ENCODE measurements around the gene PRSS57. TPM values are rescaled to one million over a fixed set of nuclear protein-coding genes. Genes with fewer than 3 reads are reported as not detected.

The PRSS57 gene
- total RNA-seq, 1 donor from 2014 or later: not detected

DNA sequence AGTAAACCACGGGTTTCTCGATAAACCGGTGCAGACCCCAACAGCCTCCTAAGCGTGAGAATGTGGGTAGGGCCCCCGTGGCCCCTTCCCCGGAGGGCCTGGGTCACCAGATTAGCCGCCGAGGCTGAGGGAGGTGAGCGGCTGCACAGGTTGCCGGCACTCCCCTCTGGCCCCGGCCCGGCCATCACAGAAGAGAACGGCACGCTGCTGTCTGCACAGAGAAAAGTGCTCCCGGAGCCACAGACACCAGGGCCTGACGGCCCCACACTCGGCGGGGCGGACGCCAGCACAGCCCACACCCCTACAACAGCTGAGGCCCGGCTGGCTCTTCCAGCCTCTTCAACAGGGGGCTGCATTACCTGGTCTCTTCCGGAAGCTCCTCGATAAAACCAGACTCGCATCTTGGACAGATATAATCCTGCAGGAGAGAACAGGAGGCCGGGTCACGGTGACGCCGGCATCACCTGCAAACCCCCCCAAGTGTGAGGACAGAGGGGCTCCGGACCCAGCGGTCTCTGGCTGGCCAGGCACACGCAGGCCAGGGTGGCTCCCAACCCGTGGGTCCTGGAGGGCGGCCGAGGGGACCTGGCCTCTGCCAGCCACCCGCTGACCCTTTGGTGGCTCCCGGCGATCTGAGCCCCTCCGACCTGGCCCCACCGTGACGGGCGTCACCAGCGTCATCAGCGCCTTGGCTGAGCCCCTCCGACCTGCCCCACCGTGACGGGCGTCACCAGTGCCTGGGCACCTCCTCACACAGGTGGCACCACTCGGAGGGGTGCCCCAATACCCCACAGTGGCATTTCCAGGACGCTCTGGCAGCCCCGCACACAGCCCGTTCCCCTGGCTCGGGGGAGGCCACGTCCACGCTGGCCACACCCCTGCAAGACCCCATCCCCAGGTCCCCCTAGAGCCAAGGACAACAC is 42.5 kb downstream of the PRSS57 start:
- no peak for DNase-seq (ENCODE audit: low spot score)

DNA sequence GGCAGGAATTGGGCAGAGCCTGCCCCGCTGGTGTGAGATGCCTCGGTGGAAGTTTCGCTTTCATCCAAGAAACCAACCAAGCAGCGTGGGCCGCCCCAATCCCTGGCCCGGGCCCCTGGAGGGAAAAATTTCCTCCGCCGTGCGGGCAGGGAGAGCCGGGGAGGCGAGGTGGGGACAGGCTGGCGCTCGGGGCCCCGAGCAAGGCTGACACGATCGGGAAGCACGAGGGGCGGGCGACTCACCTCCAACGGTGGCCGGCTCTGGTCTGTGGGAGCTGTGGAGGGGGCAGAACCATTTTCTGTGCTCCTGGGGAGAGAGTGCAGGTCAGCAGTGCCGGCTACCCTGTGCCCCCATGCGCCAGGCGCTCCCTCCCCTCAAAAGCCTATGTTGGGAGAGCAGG is 43.3 kb downstream of the PRSS57 start:
- no peak for DNase-seq (ENCODE audit: low spot score)

DNA sequence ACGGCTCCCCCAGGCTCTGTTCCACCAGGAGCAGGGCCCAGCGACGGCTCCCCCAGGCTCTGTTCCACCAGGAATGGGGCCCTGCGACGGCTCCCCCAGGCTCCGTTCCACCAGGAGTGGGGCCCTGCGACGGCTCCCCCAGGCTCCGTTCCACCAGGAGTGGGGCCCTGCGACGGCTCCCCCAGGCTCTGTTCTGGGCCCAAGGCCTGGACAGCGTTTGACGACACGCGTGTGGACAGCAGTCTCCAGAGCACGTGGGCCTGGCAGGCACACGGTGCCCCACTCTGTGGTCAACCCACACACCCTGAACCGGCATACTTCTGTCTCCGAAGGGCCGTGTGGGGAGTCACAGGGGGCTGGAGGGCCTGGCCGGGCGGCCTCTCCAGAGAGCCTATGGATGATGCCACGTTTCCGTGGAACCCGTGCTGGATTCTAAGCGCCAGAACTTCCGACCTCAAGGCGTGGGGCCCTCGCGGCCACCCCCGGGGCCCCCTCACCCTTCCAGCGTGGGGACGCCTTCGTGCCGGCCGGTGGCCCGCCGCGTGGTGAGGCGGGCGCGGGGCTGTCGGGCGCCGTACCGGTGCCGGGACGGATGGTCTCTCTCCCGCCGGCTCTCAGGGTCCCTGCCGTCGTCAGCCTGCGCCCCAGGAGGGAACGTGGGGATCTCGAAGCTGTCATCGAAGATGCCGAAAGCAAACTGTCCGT is 44.0 kb downstream of the PRSS57 start:
- no peak for DNase-seq (ENCODE audit: low spot score)

DNA sequence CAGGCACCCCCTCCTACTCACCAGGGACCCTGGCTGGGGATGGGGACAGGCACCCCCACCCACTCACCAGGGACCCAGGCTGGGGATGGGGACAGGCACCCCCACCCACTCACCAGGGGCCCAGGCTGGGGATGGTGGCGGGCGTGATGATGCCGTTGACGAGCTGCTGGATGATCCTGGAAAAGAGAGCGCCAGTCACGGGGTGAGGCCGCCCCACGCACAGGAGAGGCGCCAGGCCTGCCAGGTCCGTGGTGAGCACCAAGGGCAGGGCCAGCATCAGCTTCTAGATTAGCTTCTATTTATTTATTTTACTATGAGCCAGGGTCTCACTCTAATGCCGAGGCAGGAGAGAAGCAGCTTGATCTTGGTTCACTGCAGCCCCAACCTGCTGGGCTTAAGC is 45.1 kb downstream of the PRSS57 start:
- DNase-seq (ENCODE audit: low spot score): no peak

DNA sequence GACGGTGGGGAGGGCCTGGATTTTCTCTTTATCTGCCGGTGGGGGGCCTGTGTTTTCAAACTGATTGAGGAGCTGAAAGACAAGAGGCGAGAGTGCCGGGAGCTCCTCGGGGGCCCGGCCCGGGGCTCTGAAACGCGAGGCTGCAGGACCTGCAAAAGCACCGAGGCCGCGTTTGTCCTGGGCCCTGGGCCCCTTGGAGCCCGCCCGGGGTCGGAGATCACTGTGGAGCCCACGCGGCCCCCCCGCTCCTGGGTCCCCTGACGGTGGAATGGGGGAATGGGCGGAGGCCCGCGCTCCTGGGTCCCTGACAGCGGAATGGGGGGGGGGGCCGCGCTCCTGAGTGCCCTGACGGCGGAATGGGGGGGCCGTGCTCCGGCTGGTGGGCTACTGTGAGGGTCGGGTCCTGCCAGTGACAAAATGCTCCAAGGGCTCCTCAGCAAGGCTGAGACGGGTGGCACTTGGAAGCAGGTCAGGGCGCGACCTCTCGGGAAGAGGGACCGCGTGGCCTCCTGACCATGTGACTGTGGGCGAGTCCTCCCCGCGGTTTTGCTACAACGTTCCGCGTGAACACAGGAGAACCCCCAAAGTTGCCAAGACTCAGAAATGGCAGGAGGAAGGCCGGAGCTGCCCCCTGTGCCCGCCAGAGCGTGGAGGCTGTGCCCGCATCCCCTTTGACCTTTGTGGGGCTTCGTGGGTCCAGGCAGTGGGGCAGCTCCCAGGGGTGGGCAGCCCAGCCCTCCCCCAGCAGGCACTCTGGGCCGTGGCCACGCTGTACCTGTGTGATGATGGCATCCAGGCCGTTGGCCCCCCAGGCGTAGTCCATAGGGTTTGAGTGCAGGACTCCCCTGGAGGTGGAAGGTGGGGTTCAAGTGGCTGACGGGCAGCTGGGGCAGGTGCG is 46.1 kb downstream of the PRSS57 start:
- no peak for DNase-seq (ENCODE audit: low spot score)

DNA sequence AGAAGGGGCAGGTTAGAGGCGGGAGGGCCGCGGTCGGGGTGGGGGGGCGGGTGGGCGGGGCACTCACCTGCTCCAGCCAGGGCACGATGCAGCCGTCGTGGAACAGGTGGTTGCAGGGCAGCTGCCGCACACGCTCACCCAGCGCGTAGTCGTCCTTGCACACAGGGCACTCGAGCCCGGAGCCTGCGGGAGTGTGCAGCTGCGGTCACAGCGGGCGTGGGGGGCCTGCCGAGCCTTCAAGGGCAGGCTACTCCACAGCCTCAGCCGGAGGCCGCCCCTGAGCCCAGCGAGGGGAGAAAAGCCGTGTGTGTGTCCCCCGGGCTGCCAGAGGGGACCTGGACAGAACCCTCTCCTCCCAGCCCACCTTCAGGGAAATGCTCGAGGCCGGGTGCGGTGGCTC is 46.9 kb downstream of the PRSS57 start:
- DNase-seq (ENCODE audit: low spot score): no peak

DNA sequence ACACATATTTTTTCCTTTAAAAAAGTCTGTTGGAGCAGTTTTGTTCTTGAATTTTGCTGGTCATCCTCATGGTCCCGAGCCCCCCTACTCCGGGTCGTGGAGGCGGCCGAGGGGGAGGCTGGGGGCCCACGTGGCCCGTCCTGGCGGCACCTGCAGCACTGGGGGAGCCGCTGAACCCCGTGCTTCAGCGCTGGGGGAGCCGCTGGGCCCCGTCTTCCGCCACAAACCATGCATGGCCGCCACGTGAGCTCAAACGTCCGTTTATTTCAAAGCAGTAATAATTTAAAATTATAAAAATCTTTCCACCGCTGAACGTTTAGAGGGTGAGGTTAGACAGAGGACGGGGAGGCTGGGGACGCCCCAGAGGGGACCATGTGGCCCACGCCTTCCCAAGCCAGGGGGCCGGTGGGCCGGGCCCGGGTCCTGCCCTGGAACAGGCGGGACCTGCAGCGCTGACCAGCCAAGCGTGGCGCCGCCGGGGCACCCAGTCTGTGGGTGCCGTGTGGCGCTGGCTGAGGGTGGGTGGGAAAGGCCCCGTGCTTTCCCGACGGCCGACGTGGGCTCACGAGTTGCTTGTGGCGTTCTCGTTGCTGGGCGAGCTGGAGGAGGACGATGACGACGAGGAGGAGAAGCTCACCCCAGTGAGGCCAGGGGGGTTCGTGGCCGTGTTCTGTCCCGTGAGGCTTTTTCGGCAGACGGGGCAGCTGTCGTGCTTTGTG is 47.5 kb downstream of the PRSS57 start:
- DNase-seq (ENCODE audit: low spot score): no peak

DNA sequence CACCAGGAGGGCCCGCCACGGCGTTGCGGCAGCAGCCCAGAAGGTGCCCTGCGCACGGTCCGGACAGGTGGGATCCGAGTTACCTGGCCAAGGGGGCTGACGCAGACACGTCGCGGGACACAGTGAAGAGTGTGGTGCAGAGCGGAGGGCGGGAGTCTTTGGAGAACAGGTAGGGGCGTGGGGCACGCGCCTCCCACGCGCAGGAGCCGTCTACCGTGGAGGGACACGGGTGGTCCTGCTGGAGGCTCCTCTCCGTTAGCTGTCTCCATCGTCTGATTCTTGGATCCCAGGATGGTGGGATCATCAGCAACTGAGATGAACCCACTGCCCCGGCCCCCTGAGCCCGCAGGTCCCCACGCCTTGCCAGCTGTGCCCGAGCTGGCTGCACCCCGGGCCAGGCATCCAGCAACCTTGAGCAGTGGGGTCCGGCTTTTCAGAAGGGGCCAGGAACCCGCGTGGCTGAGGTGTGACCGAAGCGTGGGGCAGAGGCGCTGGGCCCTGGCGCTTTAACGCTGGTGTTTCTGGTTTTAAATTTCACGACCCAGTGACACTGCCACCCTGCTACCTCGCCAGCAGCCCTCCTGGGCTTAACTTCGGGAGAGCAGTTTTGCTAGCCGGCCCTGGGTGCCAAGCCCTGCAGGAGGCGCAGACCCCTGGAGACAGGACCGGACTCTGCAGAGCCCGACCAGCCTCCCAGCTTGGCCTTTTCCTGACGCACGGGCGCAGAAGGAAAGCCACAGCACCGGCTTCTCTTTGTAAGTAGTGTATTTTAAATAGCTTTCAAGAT is 48.3 kb downstream of the PRSS57 start:
- no peak for DNase-seq (ENCODE audit: low spot score)

DNA sequence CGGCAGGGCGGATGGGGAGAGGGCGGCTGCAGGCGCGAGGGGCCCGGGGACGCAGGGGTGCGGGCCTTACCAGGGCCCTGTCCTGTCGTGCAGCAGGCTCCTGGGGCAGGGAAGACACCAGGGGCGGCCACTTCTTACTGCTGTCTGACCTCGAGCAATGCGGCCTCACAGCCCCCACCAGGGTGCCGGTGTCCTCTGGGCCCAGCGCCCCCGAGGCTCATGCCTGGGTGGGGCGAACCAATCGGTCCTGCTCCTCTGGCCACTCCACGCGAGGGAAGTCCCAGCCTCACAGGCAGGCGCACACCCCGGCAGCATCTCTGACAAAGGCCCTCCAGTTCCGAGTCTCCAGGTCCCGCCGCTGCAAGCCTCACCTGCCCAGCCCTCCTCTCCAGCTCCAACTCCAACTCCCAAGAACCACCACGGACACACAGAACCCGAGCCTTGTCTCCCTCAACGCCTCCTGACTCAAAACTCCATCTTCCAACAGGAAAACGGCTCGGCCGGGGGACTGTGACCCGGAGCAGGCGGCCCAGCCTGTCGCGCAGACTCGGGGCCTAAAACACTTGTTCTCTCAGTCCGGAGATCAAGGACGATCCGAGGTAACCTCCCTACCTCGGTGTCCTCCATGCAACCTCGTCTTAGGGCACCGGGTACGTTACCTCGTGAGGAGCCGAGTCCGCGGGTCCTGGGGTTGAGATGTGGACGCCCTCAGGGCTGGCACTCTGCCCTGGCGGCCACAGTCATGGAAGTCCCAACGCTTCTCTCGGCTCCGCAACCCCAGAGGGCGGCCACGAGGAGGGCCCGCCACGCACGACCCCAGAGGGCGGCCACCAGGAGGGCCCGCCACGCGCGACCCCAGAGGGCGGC is 49.1 kb downstream of the PRSS57 start:
- no peak for DNase-seq (ENCODE audit: low spot score)

DNA sequence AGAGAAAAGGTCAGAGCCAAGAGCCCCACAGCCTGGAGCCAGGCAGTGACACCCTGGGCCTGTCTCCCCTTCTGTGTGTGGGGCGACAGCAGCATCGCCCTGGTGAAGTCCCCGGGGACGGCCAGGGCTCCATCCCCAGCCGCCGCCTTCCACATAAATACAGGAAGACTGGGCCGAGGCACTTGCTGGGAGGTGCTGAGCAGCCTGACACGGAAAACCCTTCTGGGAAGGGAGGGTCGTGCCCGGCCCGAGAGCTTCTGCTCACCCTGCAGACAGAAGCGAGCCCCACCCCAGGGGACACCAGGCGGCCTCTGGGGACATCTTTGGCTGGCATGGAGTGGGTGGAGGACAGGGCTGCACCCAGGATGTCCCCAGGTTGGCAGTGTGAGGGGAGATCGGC is 50.5 kb downstream of the PRSS57 start:
- DNase-seq (ENCODE audit: low spot score): no peak

DNA sequence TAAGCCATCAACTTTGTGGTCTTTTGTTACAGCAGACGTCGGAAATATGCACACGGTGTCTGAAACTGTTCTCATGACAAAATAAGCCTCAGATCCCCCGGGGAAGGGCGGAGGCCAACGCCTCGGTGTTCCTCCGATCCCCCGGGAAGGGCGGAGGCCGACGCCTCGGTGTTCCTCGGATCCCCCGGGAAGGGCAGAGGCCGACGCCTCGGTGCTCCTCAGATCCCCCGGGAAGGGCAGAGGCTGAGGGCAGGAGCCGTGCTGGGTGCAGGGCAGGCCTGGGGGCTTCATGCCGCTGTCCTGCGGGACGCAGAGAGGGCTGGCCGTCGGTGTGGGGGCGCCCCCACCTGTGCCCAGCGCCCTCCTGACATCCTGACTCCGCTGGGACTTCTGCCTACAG is 50.9 kb downstream of the PRSS57 start:
- DNase-seq (ENCODE audit: low spot score): no peak

DNA sequence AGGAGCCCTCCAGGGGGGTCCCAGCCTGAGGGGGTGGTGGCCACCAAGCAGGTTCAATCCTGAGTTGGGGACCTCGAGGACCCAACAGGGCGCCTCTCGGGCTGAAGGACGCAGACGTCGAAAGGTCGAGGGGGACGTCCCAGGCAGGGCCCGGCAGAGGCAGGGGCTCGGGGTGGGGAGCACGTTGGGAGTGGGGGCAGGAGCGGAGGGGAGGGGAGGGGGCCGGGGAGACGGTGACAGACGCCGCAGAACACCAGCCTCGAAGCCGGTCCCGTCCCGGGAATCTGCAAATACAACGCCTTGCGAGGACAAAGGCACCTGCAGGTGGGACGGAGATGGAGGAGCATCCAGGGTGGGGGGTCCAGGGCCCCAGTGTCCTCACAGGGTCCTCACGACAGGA is 51.5 kb downstream of the PRSS57 start:
- no peak for DNase-seq (ENCODE audit: low spot score)

DNA sequence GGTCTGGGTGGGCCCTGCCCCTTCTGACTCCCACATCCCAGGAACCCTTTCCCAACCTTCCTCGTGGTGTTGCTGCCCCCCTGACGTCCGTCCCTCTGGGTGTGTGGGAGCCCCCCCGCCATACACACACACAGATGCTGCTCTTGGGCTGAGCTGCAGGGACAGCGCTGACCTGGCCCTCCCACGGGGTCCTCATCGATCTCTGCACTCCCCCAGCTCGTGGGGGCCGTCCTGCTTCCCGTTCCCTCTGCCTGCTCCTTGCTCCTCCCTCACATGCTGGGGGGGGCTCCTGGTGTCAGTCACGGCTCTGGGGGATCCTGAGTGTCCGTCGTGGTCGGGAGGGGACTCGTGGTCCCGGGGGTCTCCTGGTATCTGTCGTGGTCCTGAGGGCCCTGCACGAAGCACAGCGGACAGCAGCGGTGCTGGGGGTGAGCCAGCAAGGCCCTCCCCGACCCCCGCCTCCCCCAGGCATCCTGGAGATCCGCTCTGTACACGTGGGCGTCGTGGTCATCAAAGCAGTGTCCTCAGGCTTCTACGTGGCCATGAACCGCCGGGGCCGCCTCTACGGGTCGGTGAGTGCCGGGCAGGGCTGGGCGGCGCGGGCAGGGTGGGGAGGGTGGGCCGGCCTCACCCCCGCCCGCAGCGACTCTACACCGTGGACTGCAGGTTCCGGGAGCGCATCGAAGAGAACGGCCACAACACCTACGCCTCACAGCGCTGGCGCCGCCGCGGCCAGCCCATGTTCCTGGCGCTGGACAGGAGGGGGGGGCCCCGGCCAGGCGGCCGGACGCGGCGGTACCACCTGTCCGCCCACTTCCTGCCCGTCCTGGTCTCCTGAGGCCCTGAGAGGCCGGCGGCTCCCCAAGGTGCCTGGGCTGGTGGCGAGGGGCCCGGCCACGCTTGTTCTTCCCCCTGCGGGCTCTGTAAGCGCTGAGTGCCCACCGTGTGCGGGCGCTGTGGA is 52.2 kb downstream of the PRSS57 start:
- no peak for DNase-seq (ENCODE audit: low spot score)

DNA sequence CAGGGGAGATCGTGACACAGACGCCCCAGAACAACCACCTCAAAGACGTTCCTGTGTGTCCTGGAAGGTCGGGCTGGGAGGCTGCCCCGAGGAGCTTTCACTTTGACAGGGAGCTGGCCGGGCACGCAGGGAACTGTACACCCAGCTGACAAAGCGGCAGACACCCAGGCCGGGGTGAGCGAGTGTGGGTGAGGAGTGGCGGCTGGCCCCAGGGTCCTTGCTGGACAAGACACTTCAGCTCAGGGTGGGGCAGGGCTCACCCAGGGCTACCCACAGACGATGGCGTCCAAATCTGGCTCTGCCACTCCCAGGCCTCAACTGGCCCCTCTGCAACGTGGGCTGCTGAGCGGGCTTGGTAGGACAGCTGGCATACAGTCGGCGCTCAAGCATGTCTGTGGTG is 53.5 kb downstream of the PRSS57 start:
- no peak for DNase-seq (ENCODE audit: low spot score)

DNA sequence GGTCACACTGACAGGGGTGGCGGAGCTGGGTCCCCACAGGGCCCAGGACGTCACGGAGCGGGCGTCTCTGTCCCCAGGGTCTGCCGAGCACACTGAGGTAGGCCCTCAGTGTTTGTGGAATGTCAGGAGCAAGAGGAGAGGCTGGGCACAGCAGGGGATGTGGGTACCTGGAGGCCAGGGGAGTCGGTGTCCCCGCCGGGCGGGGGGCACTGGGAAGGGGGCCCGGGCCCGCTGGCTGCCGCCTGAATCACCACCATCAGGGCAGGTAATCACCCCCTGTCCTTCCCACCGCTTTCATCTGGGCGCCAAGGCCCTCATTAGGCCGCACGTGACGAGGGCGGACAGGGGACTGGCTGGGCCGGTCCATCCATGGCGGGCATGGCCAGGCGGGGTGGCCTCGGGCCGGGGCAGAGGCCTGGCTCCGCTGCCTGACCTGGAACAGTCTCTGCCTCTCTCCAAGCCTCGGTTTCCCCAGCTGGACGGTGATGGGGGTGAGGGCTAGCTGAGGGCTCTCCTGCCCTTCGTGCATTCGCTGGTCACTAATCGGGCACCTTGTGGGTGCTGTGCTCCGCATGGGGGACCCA is 54.6 kb downstream of the PRSS57 start:
- DNase-seq (ENCODE audit: low spot score): no peak

DNA sequence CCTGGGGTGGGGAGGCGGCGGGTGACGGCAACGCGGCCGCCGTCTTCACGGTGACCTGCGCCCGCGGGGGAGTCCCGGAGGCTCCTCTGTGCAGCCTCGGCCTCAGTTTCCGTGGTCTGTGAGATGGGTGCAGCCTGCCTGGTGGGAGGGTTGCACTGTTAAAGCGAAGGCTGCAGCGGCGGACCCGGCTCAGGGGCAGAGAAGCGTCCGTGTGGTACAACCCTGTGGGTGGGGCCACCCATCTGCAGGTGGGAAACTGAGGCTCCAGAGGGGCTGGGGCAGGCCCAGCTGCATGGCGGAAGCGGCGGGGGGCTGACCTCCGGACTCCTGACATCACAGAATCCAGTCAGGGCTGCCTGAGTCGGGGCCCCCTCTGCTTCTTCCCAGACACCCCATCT is 55.1 kb downstream of the PRSS57 start:
- no peak for DNase-seq (ENCODE audit: low spot score)

DNA sequence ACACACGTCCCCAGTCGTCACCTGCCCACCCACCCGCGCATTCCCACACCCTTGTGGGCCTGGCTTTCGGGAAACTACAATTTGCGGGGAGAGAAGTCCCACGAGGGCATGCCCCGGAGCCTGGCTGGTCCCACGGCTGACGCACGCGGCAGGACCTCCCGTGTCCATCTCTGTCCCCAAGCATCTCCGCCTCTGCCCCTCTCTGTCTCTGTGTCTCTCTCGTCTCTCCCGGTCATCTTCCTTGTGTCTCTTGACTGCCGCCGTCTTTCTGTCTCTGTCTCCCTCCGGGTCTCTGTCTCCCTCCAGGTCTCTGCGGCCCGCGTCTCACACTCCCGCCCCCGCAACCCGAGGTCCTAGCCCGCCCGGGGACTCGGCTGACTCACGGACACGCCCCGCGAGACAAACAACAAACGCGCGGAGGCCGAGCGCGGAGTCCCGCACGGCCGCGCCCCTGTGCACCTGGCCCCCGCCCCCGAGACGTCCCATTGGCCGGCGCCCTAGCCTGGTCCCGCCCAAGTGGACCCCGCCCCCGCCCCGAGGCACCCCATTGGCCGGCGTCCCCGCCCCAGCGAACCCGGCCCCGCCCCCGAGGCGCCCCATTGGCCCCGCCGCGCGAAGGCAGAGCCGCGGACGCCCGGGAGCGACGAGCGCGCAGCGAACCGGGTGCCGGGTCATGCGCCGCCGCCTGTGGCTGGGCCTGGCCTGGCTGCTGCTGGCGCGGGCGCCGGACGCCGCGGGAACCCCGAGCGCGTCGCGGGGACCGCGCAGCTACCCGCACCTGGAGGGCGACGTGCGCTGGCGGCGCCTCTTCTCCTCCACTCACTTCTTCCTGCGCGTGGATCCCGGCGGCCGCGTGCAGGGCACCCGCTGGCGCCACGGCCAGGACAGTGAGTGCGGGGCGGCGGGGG is 55.7 kb downstream of the PRSS57 start, which contains the start of gene FGF22:
Gene FGF22 (plus strand): TSS at position 627 of the 908 bp plus-strand sequence. CDS start 47 bp downstream, at position 674.
- DNase-seq (ENCODE audit: low spot score): peak; percentile 79

All from umbilical cord (tissue), 2 donors.